HCT116 (cell line): Measurements from ENCODE around the gene HLA-DRB5. TPM values are rescaled to one million over a fixed set of nuclear protein-coding genes. Genes with fewer than 3 reads are reported as not detected.

Experiments
- ATAC-seq: fragments of 200-7000 bp; cut with Tn5 transposase; 2 replicates; pipeline ENCODE4 v1.9.1; 2020; ENCODE audit warnings: mild to moderate bottlenecking, moderate library complexity
- BruUV-seq: library from RNA; stranded (reverse); fragments of 400-500 nt; replicated peaks from 2 replicates; lab custom pipeline; 2021; lab: Mats Ljungman, UMichigan
- CTCF ChIA-PET: fragments of 300-600 bp; sonication (Branson Sonifier 250); formaldehyde crosslinking; loops from one replicate; lab custom pipeline; 2021; ENCODE audit warnings: antibody characterized with exemption; lab: Charles Lee
- POLR2A ChIA-PET: fragments of 300-600, 350-600 bp; sonication (Branson Sonifier 250); formaldehyde crosslinking; loops from one replicate; lab custom pipeline; 2021; ENCODE audit warnings: antibody characterized with exemption; lab: Charles Lee
- RAD21 ChIA-PET, 2 experiments: fragments of 300-600 bp; sonication (Branson Sonifier 250); formaldehyde crosslinking; loops; one replicate each; lab custom pipeline; 2023; ENCODE audit warnings: low total read pairs in 2 of 2; ENCODE audit not compliant: uncharacterized antibody in 2 of 2, unreplicated experiment in 2 of 2, low non-redundant PET in 1 of 2; lab: Charles Lee
- DNase-seq: peaks from one replicate; pipeline ENCODE4 v3.0.0-alpha.2; 2010; ENCODE audit warnings: low read depth, low spot score
- H2AFZ ChIP-seq: fragments of 200-600 bp; shearing (Covaris generic), sonication (generic); 2 replicates; pipeline ENCODE4 v1.6.1; 2017; ENCODE audit warnings: low read depth, mixed run types, mixed read lengths, antibody characterized with exemption, low read length; ENCODE audit not compliant: poor library complexity, severe bottlenecking
- H3K27ac ChIP-seq: 2 replicates; pipeline ENCODE4 v1.5.1; 2012; ENCODE audit warnings: low read depth, low read length
- H3K27me3 ChIP-seq: fragments of 200-600 bp; sonication (generic); 2 replicates; pipeline ENCODE4 v1.6.1; 2016; ENCODE audit warnings: mixed run types, low read length, mixed read lengths; ENCODE audit not compliant: insufficient read depth
- H3K36me3 ChIP-seq, 2 experiments: fragments of 200-500 bp in 1 of 2; fragments of 200-600 bp in 1 of 2; sonication (Bioruptor generic) in 1 of 2; sonication (generic) in 1 of 2; 2 replicates each; pipeline versions ENCODE4 v1.5.1 to v1.6.1; 2014 to 2016; ENCODE audit warnings: low read length in 2 of 2, inconsistent platforms in 1 of 2, mixed read lengths in 1 of 2, mixed run types in 1 of 2; ENCODE audit not compliant: insufficient read depth in 2 of 2, control insufficient read depth in 1 of 2
- H3K4me1 ChIP-seq, 2 experiments: fragments of 200-600 bp in 1 of 2; sonication (generic) in 1 of 2; 2 replicates each; pipeline versions ENCODE4 v1.5.1 to v1.6.1; 2012 to 2017; ENCODE audit warnings: low read length in 2 of 2, inconsistent platforms in 1 of 2, mild to moderate bottlenecking in 1 of 2, mixed read lengths in 1 of 2, mixed run types in 1 of 2, moderate library complexity in 1 of 2; ENCODE audit not compliant: insufficient read depth in 2 of 2, control insufficient read depth in 1 of 2
- H3K4me2 ChIP-seq: fragments of 200-600 bp; sonication (generic); 2 replicates; pipeline ENCODE4 v1.6.1; 2017; ENCODE audit warnings: mixed run types, low read length, mixed read lengths
- H3K4me3 ChIP-seq, 2 experiments: fragments of 200-600 bp in 1 of 2; sonication (generic) in 1 of 2; replicated peaks in 1 of 2; 2 replicates each; pipeline ENCODE4 v1.5.1; 2011 to 2016; ENCODE audit warnings: low read length in 2 of 2, control low read depth in 1 of 2, low read depth in 1 of 2, mild to moderate bottlenecking in 1 of 2, mixed read lengths in 1 of 2, mixed run types in 1 of 2
- H3K79me2 ChIP-seq: fragments of 200-600 bp; sonication (generic); 2 replicates; pipeline ENCODE4 v1.6.1; 2017; ENCODE audit warnings: mild to moderate bottlenecking, mixed run types, low read length, moderate library complexity, mixed read lengths; ENCODE audit not compliant: insufficient read depth
- H3K9ac ChIP-seq: fragments of 200-600 bp; sonication (generic); 2 replicates; pipeline ENCODE4 v1.6.1; 2016; ENCODE audit warnings: low read length, mixed read lengths
- H3K9me2 ChIP-seq: fragments of 200-600 bp; sonication (generic), shearing (Covaris generic); 2 replicates; pipeline ENCODE4 v1.6.1; 2017; ENCODE audit warnings: mixed run types, mild to moderate bottlenecking, moderate library complexity; ENCODE audit not compliant: insufficient read depth
- H3K9me3 ChIP-seq, 2 experiments: fragments of 200-500 bp in 1 of 2; fragments of 200-600 bp in 1 of 2; sonication (Bioruptor generic) in 1 of 2; sonication (generic) in 1 of 2; 2 replicates each; pipeline ENCODE4 v1.6.1; 2014 to 2017; ENCODE audit warnings: low read length in 2 of 2, mixed read lengths in 2 of 2, inconsistent platforms in 1 of 2, low read depth in 1 of 2, mild to moderate bottlenecking in 1 of 2, mixed run types in 1 of 2, moderate library complexity in 1 of 2; ENCODE audit not compliant: control insufficient read depth in 1 of 2, insufficient read depth in 1 of 2
- H4K20me1 ChIP-seq: fragments of 200-600 bp; sonication (generic), shearing (Covaris generic); 2 replicates; pipeline ENCODE4 v1.6.1; 2017; ENCODE audit warnings: mixed run types, mild to moderate bottlenecking, moderate library complexity; ENCODE audit not compliant: insufficient read depth
- EGR1 ChIP-seq: IDR thresholded peaks from 2 replicates; pipeline ENCODE4 v1.6.1; 2012; ENCODE audit warnings: low read depth
- EZH2phosphoT487 ChIP-seq: fragments of 200-600 bp; IDR thresholded peaks from 2 replicates; pipeline ENCODE4 v1.6.1; 2018; ENCODE audit warnings: antibody characterized with exemption, borderline replicate concordance
- FOSL1 ChIP-seq: IDR thresholded peaks from 2 replicates; pipeline ENCODE4 v1.6.1; 2012; ENCODE audit warnings: low read depth
- JUND ChIP-seq: IDR thresholded peaks from 2 replicates; pipeline ENCODE4 v1.6.1; 2012
- POLR2A ChIP-seq: IDR thresholded peaks from 2 replicates; pipeline ENCODE4 v1.7.0; 2011; ENCODE audit warnings: borderline replicate concordance; ENCODE audit not compliant: insufficient read depth, insufficient read length; ENCODE audit errors: extremely low read depth
- POLR2AphosphoS5 ChIP-seq: IDR thresholded peaks from 2 replicates; pipeline ENCODE4 v1.6.1; 2011; ENCODE audit warnings: mild to moderate bottlenecking, low read depth, low read length, moderate library complexity
- RAD21 ChIP-seq: IDR thresholded peaks from 2 replicates; pipeline ENCODE4 v1.6.1; 2012; ENCODE audit warnings: low read depth, mild to moderate bottlenecking
- SRF ChIP-seq: IDR thresholded peaks from 2 replicates; pipeline ENCODE4 v1.6.1; 2012; ENCODE audit warnings: low read depth
- ZFX ChIP-seq: fragments of 450-650 bp; IDR thresholded peaks from 2 replicates; pipeline ENCODE4 v1.6.1; 2017
- intact Hi-C: fragments of 100-400 bp; cut with micrococcal nuclease; formaldehyde crosslinking; loops from 2 replicates; pipeline ENCODE4 v1.10.0; 2022
- total RNA-seq: library from RNA; stranded (reverse); gene quantifications from one replicate; pipeline ENCODE4 v1.2.1, GENCODE V29; 2021; ENCODE audit not compliant: unreplicated experiment
- TF ChIP-seq, protein P1 (sequence below): IDR thresholded peaks from 2 replicates; pipeline ENCODE4 v1.6.1; 2012
- TF ChIP-seq, protein P2 (sequence below), 3 experiments: fragments of 200-600 bp in 1 of 3; sonication (generic) in 1 of 3; IDR thresholded peaks in 2 of 3; conservative IDR thresholded peaks in 1 of 3; 2 replicates each; pipeline ENCODE4 v1.5.1; 2012 to 2017; ENCODE audit warnings: low read depth in 2 of 3, low read length in 2 of 3, antibody characterized with exemption in 1 of 3, borderline replicate concordance in 1 of 3, control low read depth in 1 of 3, mild to moderate bottlenecking in 1 of 3, mixed read lengths in 1 of 3, mixed run types in 1 of 3, moderate library complexity in 1 of 3; ENCODE audit not compliant: insufficient read depth in 1 of 3
- TF ChIP-seq, protein P3 (sequence below): IDR thresholded peaks from 2 replicates; pipeline ENCODE4 v1.6.1; 2011; ENCODE audit warnings: mild to moderate bottlenecking, low read length, moderate library complexity; ENCODE audit not compliant: insufficient replicate concordance; ENCODE audit errors: extremely low read depth
- TF ChIP-seq, protein P4 (sequence below): IDR thresholded peaks from 2 replicates; pipeline ENCODE4 v1.6.1; 2012; ENCODE audit warnings: low read depth

HLA-DRB5 gene
- total RNA-seq, 1 experiment from 2014 or later, result not detected

DNA sequence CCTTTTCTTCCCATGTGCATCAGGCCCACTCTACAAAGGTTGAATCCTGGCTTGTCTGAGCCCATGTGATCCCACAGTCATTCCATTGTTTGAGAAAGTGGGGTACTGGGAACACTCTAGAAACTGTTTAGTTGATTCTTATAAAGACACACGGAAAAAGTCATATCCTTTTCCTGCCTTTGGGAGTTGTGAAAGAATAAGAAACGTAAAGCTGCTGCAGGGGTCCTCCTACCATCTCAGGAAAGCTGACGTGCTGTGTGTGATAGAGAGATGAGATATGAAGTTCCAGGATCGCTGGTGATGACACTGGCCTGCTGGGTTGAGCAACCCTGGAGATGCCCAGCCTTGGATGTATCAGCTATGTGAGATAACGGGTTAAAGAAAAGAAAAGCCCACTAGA is 21.3 kb upstream of the HLA-DRB5 start:
- Histone ChIP-seq H3K9me2 (no peaks in the 10 kb centered on the region), H3K36me3 (no peaks in the 10 kb centered on the region), H2AFZ (no peak overlapping the region), H4K20me1 (no peaks in the 10 kb centered on the region), H3K27ac (no peak overlapping the region), H3K79me2 (no peaks in the 10 kb centered on the region), H3K4me1 (no peaks in the 10 kb centered on the region), H3K9me3 (no peaks in the 10 kb centered on the region), H3K27me3 (no peaks in the 10 kb centered on the region), H3K4me3 (no peak overlapping the region), H3K9ac (no peak overlapping the region), H3K4me2 (no peak overlapping the region)
- ChIA-PET RAD21 (no interaction called here), CTCF (no interaction called here), POLR2A (no interaction called here)
- DNase-seq (no peak), ATAC-seq (no peak)
- no TSS peak for BruUV-seq
- TF ChIP-seq FOSL1, result no peak
- TF ChIP-seq EZH2phosphoT487, result no peak
- TF ChIP-seq POLR2AphosphoS5, result no peak
- TF ChIP-seq SRF, result no peak
- intact Hi-C loops, result no loop called here

DNA sequence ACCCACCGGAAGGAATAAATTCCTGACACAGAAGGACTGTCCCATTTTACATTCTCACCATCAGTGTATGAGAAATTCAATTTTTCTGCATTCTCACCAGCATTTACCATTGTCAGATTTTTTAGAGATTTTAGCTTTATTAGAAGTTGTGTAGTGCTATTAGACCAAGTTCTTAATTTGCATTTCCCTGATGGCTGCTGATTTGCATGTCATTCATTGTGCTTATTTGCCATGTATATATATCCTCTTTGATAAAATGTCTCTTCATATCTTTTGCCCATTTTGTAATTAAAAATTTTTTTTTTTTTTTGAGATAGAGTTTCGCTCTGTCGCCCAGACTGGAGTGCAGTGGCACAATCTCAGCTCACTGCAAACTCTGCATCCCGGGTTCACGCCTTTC is 9.8 kb upstream of the HLA-DRB5 start:
- CTCF ChIA-PET, result no interaction called here

More for the DNA sequence above, 9.8 kb upstream of the HLA-DRB5 start:
- H3K9ac ChIP-seq, result no peak overlapping the region
- H3K9me3 ChIP-seq, result no peaks in the 10 kb centered on the region
- DNase-seq (no peak), ATAC-seq (no peak)
- H3K79me2 ChIP-seq, result no peaks in the 10 kb centered on the region
- H3K27ac ChIP-seq, result no peak overlapping the region
- H3K4me3 ChIP-seq, result no peak overlapping the region
- TF ChIP-seq RAD21, result no peak
- no peak for TF ChIP-seq EGR1
- TF ChIP-seq POLR2A, result no peak
- TF ChIP-seq, protein P1, sequence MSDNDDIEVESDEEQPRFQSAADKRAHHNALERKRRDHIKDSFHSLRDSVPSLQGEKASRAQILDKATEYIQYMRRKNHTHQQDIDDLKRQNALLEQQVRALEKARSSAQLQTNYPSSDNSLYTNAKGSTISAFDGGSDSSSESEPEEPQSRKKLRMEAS, result no peak
- no peak for TF ChIP-seq POLR2AphosphoS5
- TF ChIP-seq, protein P2, sequence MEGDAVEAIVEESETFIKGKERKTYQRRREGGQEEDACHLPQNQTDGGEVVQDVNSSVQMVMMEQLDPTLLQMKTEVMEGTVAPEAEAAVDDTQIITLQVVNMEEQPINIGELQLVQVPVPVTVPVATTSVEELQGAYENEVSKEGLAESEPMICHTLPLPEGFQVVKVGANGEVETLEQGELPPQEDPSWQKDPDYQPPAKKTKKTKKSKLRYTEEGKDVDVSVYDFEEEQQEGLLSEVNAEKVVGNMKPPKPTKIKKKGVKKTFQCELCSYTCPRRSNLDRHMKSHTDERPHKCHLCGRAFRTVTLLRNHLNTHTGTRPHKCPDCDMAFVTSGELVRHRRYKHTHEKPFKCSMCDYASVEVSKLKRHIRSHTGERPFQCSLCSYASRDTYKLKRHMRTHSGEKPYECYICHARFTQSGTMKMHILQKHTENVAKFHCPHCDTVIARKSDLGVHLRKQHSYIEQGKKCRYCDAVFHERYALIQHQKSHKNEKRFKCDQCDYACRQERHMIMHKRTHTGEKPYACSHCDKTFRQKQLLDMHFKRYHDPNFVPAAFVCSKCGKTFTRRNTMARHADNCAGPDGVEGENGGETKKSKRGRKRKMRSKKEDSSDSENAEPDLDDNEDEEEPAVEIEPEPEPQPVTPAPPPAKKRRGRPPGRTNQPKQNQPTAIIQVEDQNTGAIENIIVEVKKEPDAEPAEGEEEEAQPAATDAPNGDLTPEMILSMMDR (IDR thresholded peaks at IDR 0.05 in 2 of 3, conservative IDR thresholded peaks at IDR 0.05 in 1 of 3; ENCODE audit: borderline replicate concordance in 1 of 3, insufficient read depth in 1 of 3, low read depth in 2 of 3, low read length in 2 of 3), result no peak
- no peak for TF ChIP-seq FOSL1
- TF ChIP-seq JUND, result no peak
- TF ChIP-seq, protein P3, sequence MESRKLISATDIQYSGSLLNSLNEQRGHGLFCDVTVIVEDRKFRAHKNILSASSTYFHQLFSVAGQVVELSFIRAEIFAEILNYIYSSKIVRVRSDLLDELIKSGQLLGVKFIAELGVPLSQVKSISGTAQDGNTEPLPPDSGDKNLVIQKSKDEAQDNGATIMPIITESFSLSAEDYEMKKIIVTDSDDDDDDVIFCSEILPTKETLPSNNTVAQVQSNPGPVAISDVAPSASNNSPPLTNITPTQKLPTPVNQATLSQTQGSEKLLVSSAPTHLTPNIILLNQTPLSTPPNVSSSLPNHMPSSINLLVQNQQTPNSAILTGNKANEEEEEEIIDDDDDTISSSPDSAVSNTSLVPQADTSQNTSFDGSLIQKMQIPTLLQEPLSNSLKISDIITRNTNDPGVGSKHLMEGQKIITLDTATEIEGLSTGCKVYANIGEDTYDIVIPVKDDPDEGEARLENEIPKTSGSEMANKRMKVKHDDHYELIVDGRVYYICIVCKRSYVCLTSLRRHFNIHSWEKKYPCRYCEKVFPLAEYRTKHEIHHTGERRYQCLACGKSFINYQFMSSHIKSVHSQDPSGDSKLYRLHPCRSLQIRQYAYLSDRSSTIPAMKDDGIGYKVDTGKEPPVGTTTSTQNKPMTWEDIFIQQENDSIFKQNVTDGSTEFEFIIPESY, result no peak
- TF ChIP-seq, protein P4, sequence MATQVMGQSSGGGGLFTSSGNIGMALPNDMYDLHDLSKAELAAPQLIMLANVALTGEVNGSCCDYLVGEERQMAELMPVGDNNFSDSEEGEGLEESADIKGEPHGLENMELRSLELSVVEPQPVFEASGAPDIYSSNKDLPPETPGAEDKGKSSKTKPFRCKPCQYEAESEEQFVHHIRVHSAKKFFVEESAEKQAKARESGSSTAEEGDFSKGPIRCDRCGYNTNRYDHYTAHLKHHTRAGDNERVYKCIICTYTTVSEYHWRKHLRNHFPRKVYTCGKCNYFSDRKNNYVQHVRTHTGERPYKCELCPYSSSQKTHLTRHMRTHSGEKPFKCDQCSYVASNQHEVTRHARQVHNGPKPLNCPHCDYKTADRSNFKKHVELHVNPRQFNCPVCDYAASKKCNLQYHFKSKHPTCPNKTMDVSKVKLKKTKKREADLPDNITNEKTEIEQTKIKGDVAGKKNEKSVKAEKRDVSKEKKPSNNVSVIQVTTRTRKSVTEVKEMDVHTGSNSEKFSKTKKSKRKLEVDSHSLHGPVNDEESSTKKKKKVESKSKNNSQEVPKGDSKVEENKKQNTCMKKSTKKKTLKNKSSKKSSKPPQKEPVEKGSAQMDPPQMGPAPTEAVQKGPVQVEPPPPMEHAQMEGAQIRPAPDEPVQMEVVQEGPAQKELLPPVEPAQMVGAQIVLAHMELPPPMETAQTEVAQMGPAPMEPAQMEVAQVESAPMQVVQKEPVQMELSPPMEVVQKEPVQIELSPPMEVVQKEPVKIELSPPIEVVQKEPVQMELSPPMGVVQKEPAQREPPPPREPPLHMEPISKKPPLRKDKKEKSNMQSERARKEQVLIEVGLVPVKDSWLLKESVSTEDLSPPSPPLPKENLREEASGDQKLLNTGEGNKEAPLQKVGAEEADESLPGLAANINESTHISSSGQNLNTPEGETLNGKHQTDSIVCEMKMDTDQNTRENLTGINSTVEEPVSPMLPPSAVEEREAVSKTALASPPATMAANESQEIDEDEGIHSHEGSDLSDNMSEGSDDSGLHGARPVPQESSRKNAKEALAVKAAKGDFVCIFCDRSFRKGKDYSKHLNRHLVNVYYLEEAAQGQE, result no peak
- TF ChIP-seq ZFX, result no peak
- TF ChIP-seq SRF, result no peak
- H2AFZ ChIP-seq, result no peak overlapping the region
- RAD21 ChIA-PET, result no interaction called here
- BruUV-seq, result no TSS peak
- intact Hi-C loops, result no loop called here
- H3K4me2 ChIP-seq, result no peak overlapping the region
- POLR2A ChIA-PET, result no interaction called here
- no peaks in the 10 kb centered on the region for H3K36me3 ChIP-seq
- H4K20me1 ChIP-seq, result no peaks in the 10 kb centered on the region
- no peaks in the 10 kb centered on the region for H3K9me2 ChIP-seq
- no peaks in the 10 kb centered on the region for H3K4me1 ChIP-seq
- H3K27me3 ChIP-seq, result no peaks in the 10 kb centered on the region
